Fibroblast of lung (primary cell): ENCODE data around the gene SPTBN1. TPM values are rescaled to one million over a fixed set of nuclear protein-coding genes. Genes with fewer than 3 reads are reported as not detected.

Experiments
- DNase-seq, 2 donors: peaks; one replicate each; pipeline versions ENCODE4 v3.0.0 to v3.0.0-alpha.2; 2010; ENCODE audit warnings: low read depth in 2 of 2
- H2AFZ ChIP-seq: 2 replicates; pipeline ENCODE4 v1.5.1; 2012; ENCODE audit warnings: low read length, control low read depth, inconsistent platforms
- H3K27ac ChIP-seq: 2 replicates; pipeline ENCODE4 v1.5.1; 2011; ENCODE audit warnings: low read length, control low read depth; ENCODE audit not compliant: insufficient read depth
- H3K27me3 ChIP-seq: 2 replicates; pipeline ENCODE4 v1.5.1; 2011; ENCODE audit warnings: mild to moderate bottlenecking, low read length; ENCODE audit not compliant: control insufficient read depth, insufficient read depth
- H3K36me3 ChIP-seq: 2 replicates; pipeline ENCODE4 v1.5.1; 2011; ENCODE audit warnings: low read length; ENCODE audit not compliant: control insufficient read depth, insufficient read depth
- H3K4me1 ChIP-seq: 2 replicates; pipeline ENCODE4 v1.5.1; 2011; ENCODE audit warnings: low read length; ENCODE audit not compliant: control insufficient read depth, insufficient read depth; ENCODE audit errors: extremely low read depth
- H3K4me2 ChIP-seq: 2 replicates; pipeline ENCODE4 v1.5.1; 2011; ENCODE audit warnings: low read length, control low read depth; ENCODE audit not compliant: insufficient read depth; ENCODE audit errors: extremely low read depth
- H3K4me3 ChIP-seq, 4 experiments: fragments of 200-600 bp in 1 of 4; sonication (generic) in 1 of 4; replicated peaks in 1 of 4; 2 replicates each; pipeline ENCODE4 v1.5.1; 2011 to 2016; ENCODE audit warnings: low read length in 4 of 4, low read depth in 3 of 4, mild to moderate bottlenecking in 3 of 4, control low read depth in 2 of 4, inconsistent platforms in 1 of 4, mixed read lengths in 1 of 4; ENCODE audit not compliant: insufficient read depth in 1 of 4; ENCODE audit errors: control extremely low read depth in 1 of 4
- H3K79me2 ChIP-seq: 2 replicates; pipeline ENCODE4 v1.5.1; 2012; ENCODE audit warnings: mild to moderate bottlenecking, low read length, inconsistent platforms; ENCODE audit not compliant: control insufficient read depth, insufficient read depth
- H3K9ac ChIP-seq: 2 replicates; pipeline ENCODE4 v1.5.1; 2011; ENCODE audit warnings: mild to moderate bottlenecking, low read length, control low read depth; ENCODE audit not compliant: insufficient read depth
- H3K9me3 ChIP-seq: 2 replicates; pipeline ENCODE4 v1.5.1; 2012; ENCODE audit warnings: low read depth, low read length; ENCODE audit not compliant: control insufficient read depth, insufficient read depth
- H4K20me1 ChIP-seq: 2 replicates; pipeline ENCODE4 v1.5.1; 2011; ENCODE audit warnings: low read length; ENCODE audit not compliant: control insufficient read depth, insufficient read depth; ENCODE audit errors: extremely low read depth
- CTCF ChIP-seq, 2 donors: IDR thresholded peaks in 1 of 2; conservative IDR thresholded peaks in 1 of 2; 1 replicate in 1 of 2; 2 replicates in 1 of 2; pipeline ENCODE4 v1.5.1; 2011 to 2012; ENCODE audit warnings: low read length in 2 of 2, control low read depth in 1 of 2, inconsistent platforms in 1 of 2, low read depth in 1 of 2, mild to moderate bottlenecking in 1 of 2
- EZH2 ChIP-seq: IDR thresholded peaks from 2 replicates; pipeline ENCODE4 v1.5.1; 2012; ENCODE audit warnings: low read length, control low read depth, mild to moderate bottlenecking; ENCODE audit errors: missing control alignments
- polyA plus RNA-seq, 2 donors: library from polyadenylated mRNA; depleted of rRNA in 1 of 2; stranded (reverse) in 1 of 2; unstranded in 1 of 2; fragments of >200 nt; gene quantifications; 2 replicates each; pipeline ENCODE4 v1.2.1, GENCODE V29; 2011 to 2012; ENCODE audit warnings: missing spikeins in 1 of 2
- total RNA-seq: library from RNA; depleted of rRNA; stranded (reverse); fragments of >200 nt; gene quantifications from 2 replicates; pipeline ENCODE4 v1.2.1, GENCODE V29; 2014

The SPTBN1 gene
- total and polyA plus RNA-seq, 2 donors (not counting 1 experiment from before 2014, with no cell fraction given), result 123 to 325 TPM

- Histone ChIP-seq H3K27me3 (no peaks in the 10 kb centered on the region), H2AFZ (no peak overlapping the region), H3K4me1 (no peaks in the 10 kb centered on the region), H3K9me3 (no peaks in the 10 kb centered on the region), H3K4me2 (no peak overlapping the region), H3K36me3 (peaks cover 28% of the 10 kb centered on the region), H3K27ac (no peak overlapping the region), H3K9ac (no peak overlapping the region), H3K79me2 (peaks cover 2% of the 10 kb centered on the region), H3K4me3 (no peak overlapping the region), H4K20me1 (no peaks in the 10 kb centered on the region)
- TF ChIP-seq EZH2 (no peak), CTCF (conservative IDR thresholded peaks at IDR 0.05 in 1 of 2, IDR thresholded peaks at IDR 0.05 in 1 of 2; ENCODE audit: low read depth in 1 of 2, low read length in 2 of 2) (no peak)
- DNase-seq, result no peak
Observed at GRCh38 chr2:54644236-54644635, 188.1 kb downstream of the SPTBN1 start.

GRCh38 chr2:54646170-54646927, 190.2 kb downstream of the SPTBN1 start:
- Histone ChIP-seq H3K36me3 (peaks cover 33% of the 10 kb centered on the region), H3K27ac (no peak overlapping the region), H3K79me2 (no peaks in the 10 kb centered on the region), H2AFZ (no peak overlapping the region), H3K9me3 (no peaks in the 10 kb centered on the region), H3K4me1 (no peaks in the 10 kb centered on the region), H3K27me3 (no peaks in the 10 kb centered on the region), H3K4me3 (no peak overlapping the region), H4K20me1 (no peaks in the 10 kb centered on the region), H3K4me2 (no peak overlapping the region), H3K9ac (no peak overlapping the region)
- DNase-seq, result no peak
- no peak for TF ChIP-seq EZH2
- no peak for TF ChIP-seq CTCF (conservative IDR thresholded peaks at IDR 0.05 in 1 of 2, IDR thresholded peaks at IDR 0.05 in 1 of 2; ENCODE audit: low read depth in 1 of 2, low read length in 2 of 2)

- no peaks in the 10 kb centered on the region for H4K20me1 ChIP-seq
- no peak for TF ChIP-seq EZH2
- TF ChIP-seq CTCF (conservative IDR thresholded peaks at IDR 0.05 in 1 of 2, IDR thresholded peaks at IDR 0.05 in 1 of 2; ENCODE audit: low read depth in 1 of 2, low read length in 2 of 2), result no peak
- no peaks in the 10 kb centered on the region for H3K27me3 ChIP-seq
- no peak for DNase-seq
- no peaks in the 10 kb centered on the region for H3K79me2 ChIP-seq
- peaks cover 30% of the 10 kb centered on the region for H3K36me3 ChIP-seq
- H3K9me3 ChIP-seq, result no peaks in the 10 kb centered on the region
- no peak overlapping the region for H3K9ac ChIP-seq
- H3K4me1 ChIP-seq, result no peaks in the 10 kb centered on the region
- H3K4me3 ChIP-seq, result no peak overlapping the region
- no peak overlapping the region for H3K4me2 ChIP-seq
- H3K27ac ChIP-seq, result no peak overlapping the region
- H2AFZ ChIP-seq, result no peak overlapping the region
Observed at GRCh38 chr2:54648256-54648655, 192.1 kb downstream of the SPTBN1 start.
